NB4 (cell line): Measurements from ENCODE around the gene ADAT1.

Source experiments
- DNase-seq: peaks from one replicate; pipeline ENCODE4 v3.0.0; 2010; ENCODE audit warnings: low read depth
- H3K4me3 ChIP-seq: one replicate; pipeline ENCODE4 v1.5.1; 2011; ENCODE audit warnings: mild to moderate bottlenecking, low read depth, low read length, moderate library complexity
- MYC ChIP-seq: IDR thresholded peaks from 2 replicates; pipeline ENCODE4 v1.6.1; 2011; ENCODE audit warnings: low read depth, low read length
- POLR2A ChIP-seq: IDR thresholded peaks from 2 replicates; pipeline ENCODE4 v1.6.1; 2011; ENCODE audit warnings: mild to moderate bottlenecking; ENCODE audit not compliant: insufficient read length; ENCODE audit errors: extremely low read depth
- TF ChIP-seq, protein P1 (sequence below): IDR thresholded peaks from 2 replicates; pipeline ENCODE4 v1.6.1; 2011; ENCODE audit warnings: low read depth, low read length
- TF ChIP-seq, protein P2 (sequence below): IDR thresholded peaks from one replicate; pipeline ENCODE4 v1.5.1; 2012; ENCODE audit warnings: low read depth, low read length

The ADAT1 gene

DNA sequence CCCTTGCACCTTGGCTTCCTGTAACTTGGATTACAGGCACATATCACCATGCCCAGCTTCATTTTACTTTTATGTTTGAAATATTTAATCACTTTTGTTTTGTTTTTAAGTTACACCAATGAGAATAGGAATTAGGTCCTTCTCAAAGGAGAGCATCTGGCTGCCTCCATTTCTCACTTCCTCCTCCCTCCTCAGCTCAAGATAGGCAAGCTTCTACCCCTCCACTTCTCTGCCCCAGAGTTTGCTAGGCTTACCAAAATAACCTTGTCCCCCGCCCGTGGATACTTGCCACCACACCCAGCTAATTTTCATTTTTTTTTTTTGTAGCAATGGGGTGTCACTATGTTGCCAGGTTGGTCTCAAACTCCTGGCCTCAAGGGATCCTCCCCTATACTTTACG, 39.0 kb downstream of the ADAT1 start:
- no peak for DNase-seq
- no peak overlapping the region for H3K4me3 ChIP-seq
- TF ChIP-seq POLR2A = no peak
- TF ChIP-seq, protein P1, sequence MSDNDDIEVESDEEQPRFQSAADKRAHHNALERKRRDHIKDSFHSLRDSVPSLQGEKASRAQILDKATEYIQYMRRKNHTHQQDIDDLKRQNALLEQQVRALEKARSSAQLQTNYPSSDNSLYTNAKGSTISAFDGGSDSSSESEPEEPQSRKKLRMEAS = no peak

DNA sequence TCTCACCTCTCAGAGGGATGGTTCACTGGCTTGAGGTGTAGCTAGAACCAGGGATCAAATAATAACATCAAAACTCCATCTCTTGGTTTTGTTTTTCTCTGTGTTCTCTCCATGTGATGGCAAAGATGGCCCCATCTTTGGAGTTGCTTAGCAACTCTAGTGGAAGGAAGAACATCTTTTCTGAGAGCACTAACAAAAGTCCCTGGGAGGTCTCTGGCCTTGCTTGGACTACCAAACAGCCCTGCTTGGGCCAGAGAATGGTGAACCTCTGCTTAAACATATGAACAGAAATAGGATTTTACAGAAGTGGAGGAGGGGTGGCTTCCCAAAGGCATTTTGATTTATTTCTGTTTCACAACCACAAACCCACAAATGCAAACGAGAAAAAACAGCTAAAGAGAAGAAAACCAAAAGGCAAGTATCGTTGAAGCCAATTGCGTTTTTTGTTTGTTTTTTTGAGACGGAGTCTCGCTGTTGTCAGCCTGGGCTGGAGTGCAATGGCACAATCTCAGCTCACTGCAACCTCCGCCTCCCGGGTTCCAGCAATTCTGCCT, 43.7 kb downstream of the ADAT1 start:
- TF ChIP-seq, protein P1 = no peak
- no peak for TF ChIP-seq MYC
- TF ChIP-seq POLR2A = no peak
- TF ChIP-seq, protein P2, sequence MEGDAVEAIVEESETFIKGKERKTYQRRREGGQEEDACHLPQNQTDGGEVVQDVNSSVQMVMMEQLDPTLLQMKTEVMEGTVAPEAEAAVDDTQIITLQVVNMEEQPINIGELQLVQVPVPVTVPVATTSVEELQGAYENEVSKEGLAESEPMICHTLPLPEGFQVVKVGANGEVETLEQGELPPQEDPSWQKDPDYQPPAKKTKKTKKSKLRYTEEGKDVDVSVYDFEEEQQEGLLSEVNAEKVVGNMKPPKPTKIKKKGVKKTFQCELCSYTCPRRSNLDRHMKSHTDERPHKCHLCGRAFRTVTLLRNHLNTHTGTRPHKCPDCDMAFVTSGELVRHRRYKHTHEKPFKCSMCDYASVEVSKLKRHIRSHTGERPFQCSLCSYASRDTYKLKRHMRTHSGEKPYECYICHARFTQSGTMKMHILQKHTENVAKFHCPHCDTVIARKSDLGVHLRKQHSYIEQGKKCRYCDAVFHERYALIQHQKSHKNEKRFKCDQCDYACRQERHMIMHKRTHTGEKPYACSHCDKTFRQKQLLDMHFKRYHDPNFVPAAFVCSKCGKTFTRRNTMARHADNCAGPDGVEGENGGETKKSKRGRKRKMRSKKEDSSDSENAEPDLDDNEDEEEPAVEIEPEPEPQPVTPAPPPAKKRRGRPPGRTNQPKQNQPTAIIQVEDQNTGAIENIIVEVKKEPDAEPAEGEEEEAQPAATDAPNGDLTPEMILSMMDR = no peak
- DNase-seq = no peak
- no peak overlapping the region for H3K4me3 ChIP-seq

DNA sequence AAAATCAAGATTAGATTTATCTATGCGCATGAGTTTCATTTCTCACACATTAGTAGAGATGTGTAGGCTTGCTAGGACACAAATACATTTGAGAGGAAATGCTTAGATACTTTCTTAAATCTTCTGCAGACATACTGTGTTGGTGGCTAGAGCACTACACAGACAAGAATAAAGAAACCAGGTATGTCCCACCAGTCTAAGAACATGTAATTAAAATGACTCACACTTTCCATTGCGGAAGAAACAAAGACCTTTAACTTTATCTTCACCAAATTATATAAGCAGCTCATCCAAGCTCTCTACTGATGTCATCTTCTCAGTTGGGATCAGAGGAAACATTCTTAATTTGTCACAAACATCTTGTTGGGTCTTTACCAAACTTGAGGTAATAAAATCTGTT, 44.4 kb downstream of the ADAT1 start:
- DNase-seq = no peak
- no peak overlapping the region for H3K4me3 ChIP-seq
- no peak for TF ChIP-seq POLR2A
- TF ChIP-seq, protein P1 = no peak
- TF ChIP-seq, protein P2 = no peak
- TF ChIP-seq MYC = no peak

DNA sequence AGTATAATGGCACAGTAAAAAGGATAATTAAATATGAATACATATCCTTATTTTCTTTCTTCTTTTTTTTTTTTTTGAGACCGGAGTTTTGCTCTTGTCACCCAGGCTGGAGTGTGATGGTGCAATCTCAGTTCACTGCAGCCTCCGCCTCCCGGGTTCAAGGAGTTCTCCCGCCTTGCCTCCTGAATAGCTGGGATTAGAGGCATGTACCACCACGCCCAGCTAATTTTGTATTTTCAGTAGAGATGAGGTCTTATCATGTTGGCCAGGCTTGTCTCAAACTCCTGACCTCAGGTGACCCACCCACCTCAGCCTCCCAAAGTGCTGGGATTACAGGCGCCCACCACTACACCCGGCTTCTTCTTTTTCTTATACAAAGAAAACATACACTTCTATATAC, 44.9 kb downstream of the ADAT1 start:
- DNase-seq = no peak
- TF ChIP-seq MYC (no peak), POLR2A (no peak)
- TF ChIP-seq, protein P1 = no peak
- TF ChIP-seq, protein P2 = no peak

DNA sequence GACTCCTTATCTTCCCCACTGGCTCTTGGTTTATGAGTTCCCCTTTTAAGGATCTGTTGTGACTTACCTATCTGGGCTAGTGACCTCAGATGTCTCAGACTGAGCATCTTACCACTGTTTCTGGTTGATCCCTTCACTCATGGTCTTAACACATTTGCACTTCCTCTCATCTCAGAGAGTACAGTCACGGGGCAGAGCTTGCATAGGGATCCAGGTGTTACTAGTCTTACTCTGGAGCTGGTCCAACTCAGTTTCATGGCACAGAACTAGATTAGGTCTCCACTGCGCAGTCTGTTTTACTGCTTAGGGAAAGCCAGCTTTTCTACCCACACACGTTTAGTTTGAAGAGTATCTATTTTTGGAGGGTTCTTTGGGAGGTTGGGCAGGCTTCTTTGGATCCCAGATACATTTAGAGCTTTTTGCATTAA, 46.7 kb downstream of the ADAT1 start:
- DNase-seq = no peak
- TF ChIP-seq POLR2A (no peak), MYC (no peak)
- TF ChIP-seq, protein P2 = no peak
- TF ChIP-seq, protein P1 = no peak
- no peak overlapping the region for H3K4me3 ChIP-seq

More for the DNA sequence above, 44.9 kb downstream of the ADAT1 start:
- H3K4me3 ChIP-seq = no peak overlapping the region

DNA sequence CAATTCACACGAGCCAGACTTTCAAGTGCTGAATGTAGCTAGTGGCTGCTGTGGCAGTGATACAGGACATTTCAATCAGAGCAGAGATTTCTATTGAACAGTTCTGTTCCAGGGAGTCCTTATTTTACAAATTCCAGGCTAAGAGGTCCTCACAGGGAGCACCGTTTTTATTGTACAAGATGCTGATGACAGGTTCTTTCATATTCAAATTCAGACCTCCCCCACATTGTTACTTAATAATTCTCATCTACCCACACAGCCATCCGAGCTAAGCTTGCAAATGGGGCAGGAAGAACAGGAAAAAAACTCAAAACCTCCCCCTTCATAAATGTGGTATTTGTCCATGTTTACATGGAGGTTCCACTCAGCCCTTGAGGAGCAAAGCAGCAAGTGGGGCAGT, 47.1 kb downstream of the ADAT1 start:
- H3K4me3 ChIP-seq = no peak overlapping the region
- TF ChIP-seq MYC = no peak
- TF ChIP-seq, protein P1 = no peak
- TF ChIP-seq POLR2A = no peak
- TF ChIP-seq, protein P2 = no peak
- DNase-seq = no peak
